Adrenal gland (tissue), 5 donors: ENCODE data around the gene INCA1.

Source experiments
- POLR2A ChIP-seq, 2 donors: fragments of 450-650 bp; IDR thresholded peaks; one replicate each; pipeline ENCODE4 v1.6.1; 2017; ENCODE audit warnings: antibody characterized with exemption in 2 of 2, mild to moderate bottlenecking in 2 of 2, moderate library complexity in 1 of 2
- TF ChIP-seq, protein P1 (sequence below), 6 experiments: fragments of 450-650 bp in 4 of 6; fragments of 200-600 bp in 2 of 6; sonication (generic) in 1 of 6; IDR thresholded peaks; 1 replicate in 5 of 6; 2 replicates in 1 of 6; pipeline versions ENCODE4 v1.5.1 to v1.8.0; 2016 to 2021; ENCODE audit warnings: antibody characterized with exemption in 6 of 6, mild to moderate bottlenecking in 2 of 6, moderate library complexity in 1 of 6
- donor health status: DM: no; HTN: no; CAD: no.

DNA sequence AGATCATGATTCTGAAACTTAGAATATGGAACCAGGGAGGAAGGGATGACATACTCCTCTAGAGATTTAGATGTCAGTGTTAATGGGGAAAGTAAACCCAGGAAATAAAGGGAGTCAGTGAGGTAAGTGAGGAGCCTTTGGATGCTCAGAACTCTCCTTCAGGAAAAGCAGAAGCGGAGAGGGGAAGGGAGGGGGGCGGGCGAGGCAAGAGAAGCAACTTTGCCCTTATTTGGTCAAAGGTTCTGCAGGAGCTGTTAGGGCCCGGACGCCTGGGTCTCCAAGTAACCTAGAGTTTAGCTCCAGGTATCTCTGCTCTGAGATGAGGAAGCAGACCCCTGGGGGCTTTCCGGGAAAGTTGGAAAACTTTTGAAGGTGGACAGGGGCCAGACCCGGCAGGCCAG is 50.3 kb downstream of the INCA1 start:
- TF ChIP-seq, protein P1, sequence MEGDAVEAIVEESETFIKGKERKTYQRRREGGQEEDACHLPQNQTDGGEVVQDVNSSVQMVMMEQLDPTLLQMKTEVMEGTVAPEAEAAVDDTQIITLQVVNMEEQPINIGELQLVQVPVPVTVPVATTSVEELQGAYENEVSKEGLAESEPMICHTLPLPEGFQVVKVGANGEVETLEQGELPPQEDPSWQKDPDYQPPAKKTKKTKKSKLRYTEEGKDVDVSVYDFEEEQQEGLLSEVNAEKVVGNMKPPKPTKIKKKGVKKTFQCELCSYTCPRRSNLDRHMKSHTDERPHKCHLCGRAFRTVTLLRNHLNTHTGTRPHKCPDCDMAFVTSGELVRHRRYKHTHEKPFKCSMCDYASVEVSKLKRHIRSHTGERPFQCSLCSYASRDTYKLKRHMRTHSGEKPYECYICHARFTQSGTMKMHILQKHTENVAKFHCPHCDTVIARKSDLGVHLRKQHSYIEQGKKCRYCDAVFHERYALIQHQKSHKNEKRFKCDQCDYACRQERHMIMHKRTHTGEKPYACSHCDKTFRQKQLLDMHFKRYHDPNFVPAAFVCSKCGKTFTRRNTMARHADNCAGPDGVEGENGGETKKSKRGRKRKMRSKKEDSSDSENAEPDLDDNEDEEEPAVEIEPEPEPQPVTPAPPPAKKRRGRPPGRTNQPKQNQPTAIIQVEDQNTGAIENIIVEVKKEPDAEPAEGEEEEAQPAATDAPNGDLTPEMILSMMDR (IDR thresholded peaks at IDR 0.05): no peak
- TF ChIP-seq POLR2A (IDR thresholded peaks at IDR 0.05): no peak
